ENCODE results near the gene SANBR.

SANBR gene

DNA sequence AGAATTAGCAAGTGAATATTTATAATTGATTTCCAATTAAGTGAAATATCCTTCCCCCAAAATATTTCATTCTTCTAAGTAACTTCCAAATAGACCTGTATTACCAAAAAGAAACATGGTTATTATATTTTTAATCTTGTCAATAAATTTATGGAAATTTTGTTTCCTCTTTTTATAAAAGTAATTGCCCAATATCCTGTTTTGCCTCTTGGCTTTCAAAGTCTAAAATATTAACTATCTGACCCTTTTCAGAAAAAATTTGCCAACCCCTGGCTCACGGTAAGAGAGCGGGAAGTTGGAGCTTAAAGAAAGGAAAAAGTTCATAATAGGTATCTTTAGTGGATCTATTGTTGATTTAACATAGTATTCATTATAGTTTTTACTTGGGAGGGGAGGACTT lies 20.4 kb upstream of the SANBR start:
- Histone ChIP-seq H3K4me3 (no peak overlapping the region), H3K27ac (peak overlapping the region in 1 of 2 donors; percentile 4)
- DNase-seq (ENCODE audit: low spot score), result no peak
- TF ChIP-seq, protein P1, sequence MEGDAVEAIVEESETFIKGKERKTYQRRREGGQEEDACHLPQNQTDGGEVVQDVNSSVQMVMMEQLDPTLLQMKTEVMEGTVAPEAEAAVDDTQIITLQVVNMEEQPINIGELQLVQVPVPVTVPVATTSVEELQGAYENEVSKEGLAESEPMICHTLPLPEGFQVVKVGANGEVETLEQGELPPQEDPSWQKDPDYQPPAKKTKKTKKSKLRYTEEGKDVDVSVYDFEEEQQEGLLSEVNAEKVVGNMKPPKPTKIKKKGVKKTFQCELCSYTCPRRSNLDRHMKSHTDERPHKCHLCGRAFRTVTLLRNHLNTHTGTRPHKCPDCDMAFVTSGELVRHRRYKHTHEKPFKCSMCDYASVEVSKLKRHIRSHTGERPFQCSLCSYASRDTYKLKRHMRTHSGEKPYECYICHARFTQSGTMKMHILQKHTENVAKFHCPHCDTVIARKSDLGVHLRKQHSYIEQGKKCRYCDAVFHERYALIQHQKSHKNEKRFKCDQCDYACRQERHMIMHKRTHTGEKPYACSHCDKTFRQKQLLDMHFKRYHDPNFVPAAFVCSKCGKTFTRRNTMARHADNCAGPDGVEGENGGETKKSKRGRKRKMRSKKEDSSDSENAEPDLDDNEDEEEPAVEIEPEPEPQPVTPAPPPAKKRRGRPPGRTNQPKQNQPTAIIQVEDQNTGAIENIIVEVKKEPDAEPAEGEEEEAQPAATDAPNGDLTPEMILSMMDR (IDR thresholded peaks at IDR 0.05), result no peak

DNA sequence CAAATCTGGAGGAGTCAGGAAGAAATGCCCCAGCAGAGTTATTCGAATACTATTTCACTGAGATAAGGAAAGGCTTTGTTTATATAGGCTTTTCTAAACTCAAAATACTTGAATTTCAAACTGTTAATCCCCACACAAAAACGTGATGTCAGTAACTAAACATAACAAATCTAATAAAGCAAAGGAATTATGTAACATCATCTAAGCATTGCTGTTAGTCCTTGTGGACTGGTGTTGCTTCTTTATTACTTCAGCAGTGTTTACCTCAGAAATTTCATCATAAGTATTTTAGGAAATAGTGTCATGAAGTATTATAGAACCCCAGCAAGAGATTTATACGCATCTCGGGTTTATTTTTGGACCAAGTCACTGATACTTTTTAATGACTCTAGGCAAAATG lies 19.7 kb upstream of the SANBR start:
- TF ChIP-seq, protein P1 (IDR thresholded peaks at IDR 0.05), result no peak
- no peak for DNase-seq (ENCODE audit: low spot score)
- H3K27ac ChIP-seq, result peak overlapping the region; percentile 4 to 5
- H3K4me3 ChIP-seq, result no peak overlapping the region

DNA sequence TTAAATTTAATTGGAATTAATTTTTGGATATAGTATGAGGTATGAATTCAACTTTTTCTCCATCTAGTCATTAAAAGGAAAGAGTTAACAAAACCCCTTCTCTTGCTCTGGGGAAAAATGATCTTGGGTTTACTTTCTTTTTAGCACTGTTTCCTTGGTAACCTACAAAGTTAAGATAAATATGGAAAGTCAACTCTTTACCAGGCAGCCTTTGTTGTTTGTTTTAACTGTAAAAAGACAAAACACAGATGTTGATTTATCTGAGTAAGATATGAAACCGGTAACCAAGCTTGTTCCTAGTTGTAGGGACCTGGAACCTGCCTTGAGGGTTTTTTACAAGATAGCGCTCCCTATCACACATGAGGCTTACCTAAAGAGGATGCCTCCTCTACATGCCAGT lies 10.1 kb upstream of the SANBR start:
- H3K4me3 ChIP-seq, result no peak overlapping the region
- TF ChIP-seq, protein P1 (IDR thresholded peaks at IDR 0.05), result no peak
- H3K27ac ChIP-seq, result no peak overlapping the region
- no peak for DNase-seq (ENCODE audit: low spot score)

DNA sequence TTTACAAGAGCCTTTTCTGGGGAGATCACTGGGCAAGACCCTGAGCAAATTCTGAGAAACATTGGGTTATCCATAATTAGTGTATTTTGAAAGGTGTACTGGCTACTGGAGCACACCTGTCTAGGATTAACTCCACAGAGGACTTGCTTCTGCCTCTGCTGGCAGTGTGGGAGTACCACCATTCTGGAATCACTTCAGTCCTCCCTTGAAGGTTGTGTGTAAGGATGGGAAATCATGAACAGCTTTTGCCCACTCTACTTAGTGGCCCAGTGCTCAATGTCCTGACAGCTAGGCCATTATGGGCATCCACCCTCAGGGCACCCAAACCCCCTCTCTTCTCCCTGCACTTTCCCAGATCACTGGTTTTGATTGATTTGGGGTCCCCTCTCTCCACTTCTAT lies 8.1 kb upstream of the SANBR start:
- TF ChIP-seq, protein P1 (IDR thresholded peaks at IDR 0.05), result no peak
- H3K27ac ChIP-seq, result no peak overlapping the region
- H3K4me3 ChIP-seq, result no peak overlapping the region
- DNase-seq (ENCODE audit: low spot score), result no peak

DNA sequence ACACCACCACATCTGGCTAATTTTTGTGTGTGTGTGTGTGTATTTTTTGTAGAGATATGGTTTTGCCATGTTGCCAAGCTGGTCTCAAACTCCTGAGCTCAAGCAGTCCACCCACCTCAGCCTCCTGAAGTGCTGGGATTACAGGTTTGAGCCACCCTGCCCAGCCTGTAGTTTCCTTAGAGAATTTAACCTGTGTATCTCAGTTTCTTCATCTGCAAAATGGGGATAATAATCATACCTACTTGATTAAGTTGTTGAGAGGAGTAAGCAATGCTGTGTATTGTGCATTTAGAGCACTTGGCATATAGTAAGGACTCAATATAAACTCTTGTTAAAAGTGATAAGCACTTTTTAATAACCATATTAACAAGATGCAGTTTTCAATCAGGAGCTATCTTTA lies 6.3 kb upstream of the SANBR start:
- Histone ChIP-seq H3K4me3 (no peak overlapping the region), H3K27ac (no peak overlapping the region)
- TF ChIP-seq, protein P1 (IDR thresholded peaks at IDR 0.05), result no peak
- DNase-seq (ENCODE audit: low spot score), result no peak

DNA sequence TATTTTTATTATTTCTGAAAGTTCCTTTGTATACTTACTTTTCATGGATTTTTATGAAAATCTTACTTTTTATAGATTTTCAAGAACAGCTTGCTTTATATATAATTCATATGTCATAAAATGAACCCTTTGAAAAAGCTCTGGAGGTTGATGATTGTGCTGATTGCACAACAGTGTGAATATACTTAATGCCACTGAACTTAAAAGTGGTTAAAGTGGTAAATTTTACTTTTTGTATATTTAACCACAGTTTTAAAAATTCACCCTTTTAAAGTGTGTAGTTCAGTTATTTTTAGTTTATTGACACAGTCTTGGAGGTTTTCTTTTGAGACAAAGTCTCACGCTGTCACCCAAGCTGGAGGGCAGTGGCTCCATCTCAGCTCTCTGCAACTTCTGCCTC lies 8.4 kb downstream of the SANBR start:
- TF ChIP-seq, protein P1 (IDR thresholded peaks at IDR 0.05), result no peak
- no peak overlapping the region for H3K27ac ChIP-seq
- no peak overlapping the region for H3K4me3 ChIP-seq
- DNase-seq (ENCODE audit: low spot score), result no peak

DNA sequence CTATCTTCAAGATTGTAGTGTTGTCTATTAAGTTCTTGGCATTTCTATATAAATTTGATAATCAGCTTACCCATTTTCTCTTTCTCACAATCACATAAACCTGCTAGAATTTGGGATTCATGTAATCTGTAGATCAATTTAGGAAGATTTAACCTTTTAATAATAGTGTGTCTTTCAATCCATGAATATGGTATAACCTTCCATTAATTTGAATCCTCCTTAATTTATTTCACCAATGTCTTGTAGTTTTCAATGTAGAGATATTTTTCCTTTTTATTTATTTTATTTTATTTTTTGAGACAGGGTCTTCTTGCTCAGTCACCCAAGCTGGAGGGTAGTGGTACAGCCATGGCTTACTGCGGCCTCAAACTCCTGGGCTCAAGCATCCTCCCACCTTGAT lies 20.2 kb downstream of the SANBR start:
- no peak for DNase-seq (ENCODE audit: low spot score)
- H3K27ac ChIP-seq, result no peak overlapping the region
- H3K4me3 ChIP-seq, result no peak overlapping the region
- TF ChIP-seq, protein P1 (IDR thresholded peaks at IDR 0.05), result no peak
